Mammary epithelial cell (primary cell): ENCODE data around the gene CMTR2.

Experiments used
- CTCF ChIP-seq, 2 donors: IDR thresholded peaks in 1 of 2; conservative IDR thresholded peaks in 1 of 2; 2 replicates each; pipeline ENCODE4 v1.5.1; 2011 to 2012; ENCODE audit warnings: inconsistent platforms in 2 of 2, low read length in 2 of 2, mild to moderate bottlenecking in 2 of 2, control low read depth in 1 of 2, low read depth in 1 of 2; ENCODE audit not compliant: insufficient read depth in 1 of 2; ENCODE audit errors: extremely low read depth in 1 of 2
- EZH2 ChIP-seq: IDR thresholded peaks from 2 replicates; pipeline ENCODE4 v1.6.1; 2012; ENCODE audit warnings: low read length, inconsistent platforms, borderline replicate concordance

GRCh38 chr16:71247478-71247877 is 41.7 kb downstream of the CMTR2 start:
- TF ChIP-seq CTCF (conservative IDR thresholded peaks at IDR 0.05 in 1 of 2, IDR thresholded peaks at IDR 0.05 in 1 of 2; ENCODE audit: extremely low read depth in 1 of 2, insufficient read depth in 1 of 2, low read depth in 1 of 2, low read length in 2 of 2): no peak
- TF ChIP-seq EZH2: no peak
